Measurements from ENCODE around the gene LRMDA.
A peak's percentile ranks its signal among the peaks of the same experiment; 100 is the strongest.

The LRMDA gene

DNA sequence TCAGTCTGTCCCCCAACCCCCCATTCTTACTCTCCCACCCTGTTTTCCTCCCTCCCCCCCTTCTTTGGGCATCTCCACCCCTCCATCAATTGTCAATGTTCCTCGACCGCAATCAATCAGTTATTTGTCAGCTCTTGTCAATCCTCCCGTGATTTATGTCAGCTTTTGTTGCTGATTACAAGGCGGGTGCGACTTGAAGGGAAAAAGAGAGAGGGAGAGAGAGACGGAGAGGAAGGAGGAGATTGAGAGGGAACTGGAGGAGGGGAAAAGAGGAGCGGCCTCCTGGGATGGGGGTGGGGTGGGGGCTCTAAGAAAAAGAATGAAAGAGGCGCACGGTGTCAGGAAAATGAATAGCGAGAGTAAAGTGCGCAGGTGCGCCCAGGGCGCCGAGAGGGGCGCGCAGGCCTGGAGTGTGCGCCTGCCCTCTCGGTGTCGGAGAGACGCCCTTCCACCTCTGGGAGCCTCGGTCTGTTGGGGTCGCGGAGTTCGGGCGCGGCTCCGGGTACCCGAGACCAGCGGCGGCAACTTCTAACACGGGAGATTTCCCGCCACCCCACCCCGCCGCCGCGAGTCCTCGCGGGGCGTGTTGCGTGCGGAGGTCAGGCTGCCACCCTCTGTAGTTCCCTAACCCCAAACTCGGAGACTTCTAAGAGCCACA lies 28.8 kb upstream of the LRMDA start:
- no peak for DNase-seq

DNA sequence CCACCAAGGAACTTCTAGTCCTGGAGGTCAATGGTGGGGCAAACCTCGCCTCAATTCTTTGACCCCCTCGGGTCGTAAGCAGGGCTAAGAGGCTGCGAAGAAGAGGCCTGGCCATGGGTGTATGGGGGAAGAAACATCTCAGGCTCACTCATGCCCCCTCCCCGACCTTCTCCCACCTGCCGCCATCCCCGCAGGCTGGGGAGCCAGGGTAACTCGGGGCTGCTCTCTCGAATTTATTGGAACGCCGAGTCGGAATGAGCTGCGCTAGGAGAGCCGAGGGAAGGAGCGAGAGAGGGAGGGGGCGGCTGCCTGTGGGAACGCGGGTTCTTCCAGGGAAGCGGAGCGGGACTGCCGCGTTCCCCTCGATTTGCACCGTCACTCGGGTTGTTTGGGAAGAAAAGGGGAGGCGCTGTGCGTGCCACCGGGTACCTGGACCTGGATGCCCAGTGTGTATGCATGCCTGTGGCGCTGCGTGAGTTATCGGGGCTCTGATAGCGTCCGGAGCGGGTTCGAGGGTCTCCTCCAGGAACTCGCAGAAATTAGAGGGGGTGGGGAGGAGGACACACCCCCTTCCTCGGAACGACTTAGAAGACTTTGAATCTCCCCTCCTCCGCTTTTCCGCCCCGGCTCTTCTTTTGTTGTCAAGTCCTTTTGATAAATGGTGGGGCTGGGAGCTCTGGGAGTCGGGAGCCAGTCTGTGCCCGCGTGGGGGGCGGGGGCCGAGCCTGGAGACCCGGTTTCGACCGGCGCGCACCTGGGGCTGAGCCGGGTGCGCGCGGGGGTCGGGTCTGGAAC lies 28.1 kb upstream of the LRMDA start:
- DNase-seq = no peak

DNA sequence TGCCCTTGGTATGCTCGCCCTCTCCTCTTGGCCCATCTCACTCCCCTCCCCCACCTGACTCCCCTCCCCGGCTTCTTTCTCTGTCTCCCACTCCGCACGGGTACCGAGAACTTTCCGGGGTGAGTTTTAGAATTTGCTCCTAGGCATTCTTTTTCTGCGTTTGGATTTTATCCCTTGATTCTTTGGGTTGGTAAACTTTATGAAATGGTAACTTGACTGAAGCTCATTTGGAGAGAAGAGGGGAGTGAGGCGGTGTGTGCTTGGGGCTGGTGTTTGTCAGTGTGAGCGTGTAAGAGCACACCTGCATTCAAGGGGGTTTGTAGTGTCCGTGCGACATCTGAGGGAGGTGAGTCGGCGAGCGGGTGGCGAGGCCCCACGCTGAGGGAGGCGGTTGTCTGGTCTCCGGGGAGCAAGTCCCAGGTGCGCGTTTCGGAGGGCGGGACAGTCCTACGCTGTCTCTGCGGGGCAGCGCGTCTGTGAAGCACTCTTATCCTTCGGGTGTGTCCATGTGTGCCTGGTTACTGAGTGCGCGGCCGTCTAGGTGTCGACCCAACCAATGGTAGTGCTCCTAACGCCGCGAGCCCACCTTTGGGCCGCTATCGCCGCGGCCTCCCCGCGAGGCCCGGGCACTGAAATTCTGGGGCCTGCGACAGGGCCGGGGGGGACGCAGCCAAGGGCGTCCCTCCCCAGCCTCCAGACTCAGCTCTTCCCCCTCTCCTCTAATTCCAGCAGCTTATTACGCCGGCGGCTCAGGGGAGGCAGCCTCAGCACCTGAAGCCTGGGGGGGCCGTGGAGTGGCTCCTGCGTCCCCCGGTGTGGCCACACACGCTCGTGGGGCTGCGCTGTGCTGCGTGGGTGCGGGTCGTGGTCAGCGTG lies 27.2 kb upstream of the LRMDA start:
- DNase-seq = no peak

DNA sequence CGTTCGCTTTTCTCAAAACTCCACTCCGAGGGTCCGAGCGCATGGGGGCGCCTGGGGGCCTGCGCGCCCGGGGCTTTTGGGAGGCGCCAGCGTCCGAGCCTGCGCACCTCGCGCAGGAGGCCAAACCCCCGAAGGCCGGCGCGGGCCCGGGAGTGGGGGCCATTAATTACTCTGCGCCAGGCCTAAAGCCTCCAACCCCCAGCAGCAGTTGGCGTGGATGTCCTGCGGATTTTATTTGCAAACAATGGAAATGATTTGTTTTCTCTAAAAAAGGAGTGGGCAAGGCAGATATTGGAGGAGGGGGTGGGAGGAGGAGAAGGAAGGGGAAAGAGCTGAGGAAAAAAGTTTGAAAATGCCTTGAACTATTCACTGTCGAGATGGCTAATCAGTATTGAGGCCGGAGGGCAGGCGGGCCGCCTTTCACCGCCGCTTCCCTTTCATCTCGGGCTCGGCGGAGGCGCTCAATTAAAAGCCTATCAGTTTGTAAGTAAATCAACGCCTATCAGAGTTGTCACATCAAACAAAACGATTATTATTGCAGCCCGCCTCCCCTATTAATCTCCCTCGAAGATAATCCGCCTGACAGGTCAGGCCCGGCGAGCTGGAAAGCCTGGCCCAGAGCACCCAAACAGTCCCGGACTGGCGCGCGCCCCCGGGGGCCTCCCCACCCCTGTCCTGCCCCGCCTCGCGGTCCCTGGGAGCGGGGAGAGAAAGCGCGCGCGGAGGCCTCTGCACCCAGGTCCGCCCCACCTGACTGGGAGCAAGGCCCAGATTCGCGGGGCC lies 26.4 kb upstream of the LRMDA start:
- no peak for DNase-seq

DNA sequence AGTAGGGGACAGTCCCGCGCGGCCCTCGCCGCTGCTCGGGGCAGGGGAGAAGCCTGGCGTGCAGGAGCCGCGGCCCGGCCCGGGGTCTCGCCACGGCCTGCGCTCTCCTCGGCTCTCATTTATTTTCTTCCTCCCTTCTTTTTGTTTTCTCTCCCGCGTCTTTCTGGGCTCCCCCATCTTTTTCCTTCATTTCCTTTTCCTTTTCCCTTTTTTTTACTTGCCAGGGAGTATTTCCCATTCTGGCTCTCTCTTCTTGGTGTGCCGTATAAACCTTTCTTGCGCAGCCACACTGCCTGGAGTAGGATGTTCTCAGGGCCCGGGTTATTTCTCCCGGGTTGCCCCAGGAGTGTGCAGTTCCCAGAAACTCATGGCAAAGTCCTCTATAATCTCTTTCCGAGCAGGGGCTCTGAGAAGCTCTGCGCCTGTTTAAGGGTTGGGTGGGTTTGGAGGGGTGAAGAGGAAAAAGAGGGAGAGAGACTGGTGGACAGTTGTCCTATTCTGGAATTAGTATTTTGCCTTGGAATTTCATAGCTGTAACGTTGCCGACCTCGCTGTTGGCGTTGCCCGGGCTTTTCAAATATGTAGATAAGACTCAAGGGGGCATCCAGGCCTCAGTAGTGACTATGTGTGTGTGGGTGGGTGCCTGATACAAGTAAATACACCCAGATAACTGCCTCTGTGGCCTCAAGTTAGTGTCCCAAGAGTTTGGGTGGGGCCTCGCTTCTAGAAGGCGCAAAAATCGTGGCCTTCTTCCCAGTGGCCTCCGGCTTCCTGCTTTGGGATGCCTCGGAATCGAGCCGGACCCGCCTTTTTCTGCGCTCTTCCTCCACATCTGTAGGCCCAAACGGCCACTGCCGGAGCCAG lies 25.6 kb upstream of the LRMDA start:
- no peak for DNase-seq

DNA sequence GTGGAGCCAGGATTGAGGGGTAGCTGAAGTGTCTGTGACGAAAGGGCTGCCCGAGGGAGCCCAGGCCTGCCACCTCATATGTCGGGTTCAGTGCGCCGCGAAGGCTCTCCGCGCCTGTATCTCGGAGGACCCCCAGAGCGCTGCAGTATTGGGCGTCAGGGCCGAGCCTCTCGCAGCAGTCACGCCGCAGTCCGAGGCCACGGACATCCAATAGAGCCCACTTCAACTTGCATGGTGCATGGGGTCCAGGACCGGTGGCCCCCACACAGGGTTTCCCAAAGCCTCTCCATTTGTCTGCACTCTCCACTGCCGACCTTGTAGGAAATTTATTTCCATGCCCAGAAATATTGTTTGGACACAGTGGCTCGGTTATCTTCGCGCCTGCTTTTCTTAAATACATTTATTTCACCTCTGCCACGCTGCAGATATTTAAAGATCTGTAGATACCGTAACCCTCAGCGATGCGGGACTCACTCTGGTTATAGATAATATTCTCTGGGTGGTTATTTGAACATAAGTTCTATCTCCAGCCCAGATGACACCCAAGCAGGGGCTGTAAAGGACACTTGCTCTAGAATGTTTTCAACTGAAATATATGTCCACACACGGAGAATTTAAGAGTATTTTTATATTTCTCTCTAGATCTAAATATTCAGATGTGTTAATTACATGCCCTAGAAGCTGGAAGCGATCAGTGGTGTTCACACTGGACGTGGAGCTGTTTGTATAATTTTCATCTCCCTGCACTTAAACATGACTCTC lies 24.8 kb upstream of the LRMDA start:
- DNase-seq = no peak

DNA sequence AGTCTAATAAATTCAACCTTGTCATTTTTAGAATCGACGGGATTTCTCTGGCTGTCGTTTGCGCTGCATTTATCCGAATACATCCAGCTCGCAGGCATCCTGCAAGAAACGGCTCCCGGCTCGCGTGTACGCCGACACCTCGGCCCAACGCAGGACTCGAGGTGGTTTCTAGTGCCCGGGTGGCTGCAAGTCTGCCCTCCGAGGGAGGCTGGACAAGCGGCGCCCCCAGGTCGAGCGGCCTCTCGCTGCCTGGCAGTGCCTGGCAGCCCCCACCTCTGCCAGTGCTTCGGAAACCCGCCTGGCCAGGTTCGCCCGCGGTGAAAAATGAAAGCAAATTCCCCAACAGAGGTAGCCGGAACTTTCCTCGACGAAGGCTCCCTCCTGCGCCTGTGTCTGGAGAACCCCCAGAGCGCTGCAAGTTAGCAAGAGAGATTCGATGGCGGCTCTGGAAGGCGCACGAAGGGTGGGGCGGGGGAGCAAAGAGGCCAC lies 24.2 kb upstream of the LRMDA start:
- no peak for DNase-seq

DNA sequence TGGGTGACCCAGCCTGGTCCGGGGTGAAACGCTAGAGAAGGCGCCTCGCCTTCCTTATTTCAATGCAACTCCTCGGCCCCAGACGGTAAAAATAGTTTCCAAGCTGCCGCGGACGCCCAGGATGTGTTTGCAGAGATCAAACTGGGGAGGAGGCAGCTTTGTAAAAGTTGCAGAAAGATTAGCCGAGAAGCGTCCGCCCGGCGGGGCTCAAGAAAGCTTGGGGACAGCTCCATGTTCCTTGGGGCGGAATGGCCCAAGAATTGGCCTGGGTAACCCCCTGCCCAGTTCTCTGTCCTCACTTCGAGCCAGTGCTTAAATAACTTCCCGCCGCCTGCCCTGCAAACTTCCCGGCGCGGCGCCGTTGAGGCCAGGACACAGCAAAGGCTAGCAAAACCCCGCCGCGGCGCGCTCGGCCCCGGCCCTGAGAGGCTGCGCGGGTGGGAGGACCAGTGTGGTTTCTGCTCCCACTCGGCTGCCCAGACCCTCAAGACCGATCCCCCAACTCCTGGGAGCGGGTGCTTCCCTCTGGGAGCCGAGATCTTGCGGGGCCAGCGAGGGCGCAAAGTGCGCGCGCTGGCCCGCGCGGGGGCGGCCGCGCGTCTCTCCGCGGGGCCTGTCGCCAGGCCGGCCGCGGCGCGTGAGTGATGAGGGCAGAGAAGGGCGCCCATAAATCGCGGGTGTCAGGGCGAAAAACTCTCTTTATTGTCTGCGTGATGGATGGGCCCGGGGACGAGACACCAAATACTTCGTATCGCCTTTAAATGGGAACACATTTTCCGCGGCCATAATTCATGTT lies 23.5 kb upstream of the LRMDA start:
- DNase-seq = no peak

DNA sequence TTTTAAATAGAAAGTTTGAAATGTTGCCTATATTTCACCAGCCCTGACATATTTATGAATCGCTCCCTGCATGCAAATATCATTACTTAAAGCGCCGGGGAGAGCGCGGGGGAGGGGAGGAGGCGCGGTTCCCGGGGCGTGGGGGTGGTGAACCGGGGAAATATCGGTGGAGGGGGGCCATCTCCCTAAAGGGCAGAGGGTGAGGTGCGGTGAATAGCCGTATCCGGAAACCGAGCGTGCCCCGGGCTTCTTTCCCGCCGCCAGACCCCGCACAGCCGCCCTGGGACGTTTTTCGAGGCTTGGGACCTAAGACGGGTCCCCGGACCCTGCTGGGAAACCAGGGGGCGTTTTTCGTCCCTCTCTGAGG lies 22.9 kb upstream of the LRMDA start:
- DNase-seq = no peak

DNA sequence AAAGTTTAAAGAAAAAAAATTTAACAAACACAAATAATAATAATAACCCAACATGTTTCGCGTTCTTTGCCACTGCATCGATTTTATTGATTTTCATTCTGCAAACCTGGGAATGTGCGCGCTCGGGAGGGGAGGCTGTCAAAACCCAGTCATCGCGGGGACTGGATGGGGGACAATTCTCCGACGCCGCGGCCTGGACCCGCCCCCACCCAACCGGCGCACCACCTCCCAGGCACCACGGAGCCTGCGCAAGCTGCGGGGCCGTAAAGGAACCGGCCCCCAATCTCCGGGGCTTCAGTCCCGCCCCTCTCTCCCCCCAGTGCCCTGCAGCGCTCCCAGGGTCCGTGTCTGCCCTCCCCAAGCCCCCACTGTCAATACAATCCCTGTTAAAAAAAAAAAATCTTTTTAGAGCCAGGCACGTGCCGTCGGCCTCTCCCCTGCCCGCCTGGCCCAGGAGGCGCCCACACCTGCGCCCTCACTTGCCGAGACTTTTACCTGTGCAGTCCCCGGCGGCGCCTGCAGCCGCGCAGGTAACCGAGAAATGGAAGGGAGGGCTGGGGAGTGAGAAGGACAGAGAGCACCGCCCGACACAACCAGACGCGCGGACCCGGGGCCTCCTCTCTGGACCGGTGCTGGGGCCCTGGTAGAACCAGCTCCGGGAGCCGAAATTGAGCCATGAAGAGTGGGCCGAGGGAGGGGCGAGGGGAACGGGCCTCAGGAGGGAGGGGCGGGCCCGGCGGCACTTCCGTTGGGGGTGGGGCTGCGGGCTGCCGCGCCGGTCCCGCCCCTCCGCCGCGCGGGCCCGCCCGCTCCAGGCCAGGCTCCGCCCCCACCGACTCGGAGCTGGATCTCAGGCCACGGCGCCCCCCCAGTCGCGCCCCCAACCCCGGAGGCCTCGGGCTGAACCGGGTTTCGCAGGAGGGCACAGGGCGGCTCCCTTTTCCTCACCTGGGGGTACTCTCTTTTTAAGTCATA lies 22.2 kb upstream of the LRMDA start:
- peak; percentile 33 for DNase-seq

DNA sequence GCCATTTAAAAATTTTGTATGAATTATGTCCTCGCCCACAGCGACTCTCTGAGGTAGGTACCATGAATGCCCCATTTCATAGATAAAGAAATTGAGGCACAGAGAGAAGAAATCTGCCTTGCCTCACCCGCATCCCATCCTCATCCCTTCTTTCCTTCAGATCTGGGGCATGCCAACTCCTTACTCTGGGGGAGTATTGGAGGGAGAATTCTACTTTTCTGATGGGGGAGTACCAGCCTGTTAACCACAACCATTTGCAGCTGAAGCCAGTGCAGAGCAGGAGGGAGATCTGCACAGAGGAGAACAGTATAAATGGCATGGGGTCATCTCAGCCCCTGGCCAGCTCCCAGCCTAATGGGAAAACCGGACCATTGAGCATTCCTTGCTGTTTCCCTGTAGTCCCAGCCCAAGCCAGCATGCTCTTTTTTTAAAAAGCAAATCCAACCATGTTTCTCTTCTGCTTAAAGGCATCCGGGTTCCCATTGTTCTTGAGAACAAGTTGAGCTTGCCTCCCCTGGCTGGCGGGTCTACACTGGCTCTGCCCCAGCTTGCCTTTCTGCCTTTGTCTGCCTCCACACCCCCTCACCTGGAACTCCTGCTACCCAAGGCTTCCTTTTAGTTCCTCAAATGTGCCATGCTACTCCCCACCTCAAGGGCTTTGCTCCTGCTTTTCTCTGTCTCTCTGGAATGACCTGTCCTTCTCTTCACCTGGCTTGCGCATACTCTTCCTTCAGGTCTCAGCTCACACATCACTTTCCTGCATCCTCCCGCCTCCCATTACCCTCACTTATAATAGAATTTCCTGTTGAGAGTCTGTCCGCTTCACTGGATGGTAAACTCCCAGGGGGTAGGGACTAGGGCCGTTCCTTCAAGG lies 21.1 kb upstream of the LRMDA start:
- no peak for DNase-seq

DNA sequence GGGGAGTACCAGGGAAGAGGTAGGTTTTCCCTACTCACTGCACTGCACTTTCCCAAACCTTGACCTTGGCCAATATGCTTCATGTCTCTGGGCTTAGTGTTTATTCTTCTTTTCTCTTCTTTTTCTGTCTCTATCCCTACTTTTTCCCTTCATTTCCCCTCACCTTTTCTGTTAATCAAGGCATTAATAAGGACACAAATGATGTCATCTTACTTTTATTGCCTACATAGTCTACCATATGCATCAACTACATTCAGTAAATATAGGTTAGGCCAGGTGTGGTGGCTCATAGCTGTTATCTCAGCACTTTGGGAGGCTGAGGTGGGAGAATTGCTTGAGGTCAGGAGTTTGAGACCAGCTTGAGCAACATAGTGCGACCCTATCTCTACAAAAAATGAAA lies 16.9 kb upstream of the LRMDA start:
- DNase-seq = no peak

DNA sequence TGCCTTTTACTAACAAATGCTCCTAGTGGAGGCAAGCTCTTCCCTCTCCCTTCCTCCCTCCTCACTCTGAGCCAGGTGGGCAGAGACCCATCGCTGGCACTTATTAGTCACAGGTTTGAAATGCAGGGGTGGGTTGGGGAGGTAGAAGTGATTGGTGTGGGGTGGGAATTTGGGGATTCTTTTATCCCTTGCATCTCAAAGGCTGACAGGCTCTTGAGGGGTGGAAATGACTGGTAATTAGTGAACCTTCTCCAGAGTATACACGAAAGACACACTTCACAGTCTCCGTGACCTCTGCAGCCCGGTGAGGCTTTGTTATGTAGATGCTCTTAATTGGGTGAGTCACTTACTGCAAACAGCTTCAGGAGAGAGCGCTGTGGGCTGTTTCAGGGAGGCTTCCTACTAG lies 13.9 kb upstream of the LRMDA start:
- no peak for DNase-seq

DNA sequence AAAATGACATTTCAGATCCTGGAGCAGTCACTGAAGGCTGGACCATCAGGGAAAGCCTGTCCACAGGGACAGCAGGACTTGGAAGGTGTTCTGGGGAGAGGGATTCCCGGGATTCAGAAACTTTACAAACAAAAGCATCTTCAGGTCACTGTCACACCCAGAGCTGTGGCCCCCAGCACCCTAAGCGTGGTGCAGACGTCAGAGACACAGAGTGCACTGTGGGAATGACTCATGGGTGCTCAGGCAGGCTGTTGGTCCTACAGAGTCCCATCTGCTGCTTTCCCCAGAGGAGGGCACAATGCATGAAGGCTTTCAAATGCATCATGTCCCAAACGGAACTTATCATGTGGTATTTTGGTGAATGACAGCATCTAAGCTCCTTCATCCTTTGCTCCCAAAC lies 13.1 kb upstream of the LRMDA start:
- DNase-seq = no peak

DNA sequence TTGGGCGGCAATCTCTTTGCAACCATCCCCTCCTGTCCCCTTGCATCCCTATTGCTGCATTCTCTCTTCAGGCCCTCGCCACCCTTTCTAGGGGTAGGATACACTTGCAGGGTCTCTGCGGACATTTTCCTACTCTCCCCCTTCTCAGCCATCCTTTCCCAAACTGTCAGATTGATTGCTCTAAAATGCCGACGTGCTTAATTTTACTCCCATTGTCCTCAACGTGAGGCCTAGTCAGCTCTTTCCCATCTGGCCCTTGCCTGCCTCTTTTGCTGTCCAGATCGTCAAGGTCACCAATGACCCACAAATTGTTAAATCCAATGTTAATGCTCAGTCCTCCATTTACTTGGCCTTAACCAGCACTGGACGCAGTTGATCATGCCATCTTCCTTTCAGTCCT lies 12.7 kb upstream of the LRMDA start:
- no peak for DNase-seq

DNA sequence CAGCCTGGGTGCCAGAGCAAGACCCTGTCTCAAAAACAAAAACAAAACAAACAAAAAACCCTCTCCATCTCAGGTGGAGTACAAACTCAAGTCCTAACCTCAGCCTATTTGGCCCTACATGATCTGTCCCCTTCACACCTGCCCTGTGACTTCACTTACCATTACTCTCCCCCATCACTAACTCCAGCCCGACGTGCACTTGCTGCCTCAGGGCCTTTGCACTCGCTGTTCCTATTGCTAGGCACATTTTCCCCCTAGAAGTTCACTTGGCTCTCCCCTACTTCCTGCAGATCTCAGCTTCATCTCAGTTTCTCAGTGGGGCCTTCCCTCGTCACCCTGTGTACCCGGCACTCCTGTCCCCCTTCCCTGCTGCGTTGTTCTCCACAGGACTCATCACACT lies 8.5 kb upstream of the LRMDA start:
- no peak for DNase-seq

DNA sequence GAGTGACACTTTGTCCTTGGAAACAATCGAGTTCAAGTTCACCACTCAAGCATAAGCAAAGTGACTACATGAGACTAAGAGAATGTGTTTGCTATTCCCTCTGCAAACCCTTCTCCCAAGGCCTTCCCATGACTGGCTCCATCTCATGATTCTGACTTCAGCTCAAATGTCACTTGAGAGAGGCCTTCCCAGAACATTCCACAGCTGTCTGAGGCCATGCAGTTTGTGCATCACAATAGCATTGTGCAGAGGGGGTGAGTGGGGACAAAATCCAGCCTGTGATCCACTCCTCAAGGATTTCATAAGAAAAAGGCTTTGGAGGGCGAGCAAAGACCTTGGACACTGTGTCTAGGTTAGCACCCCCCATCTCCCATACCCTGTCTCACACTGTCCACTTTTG lies 6.9 kb upstream of the LRMDA start:
- no peak for DNase-seq
